ENCODE data around the gene BMERB1.
"Not testable (repeated sequence)": the region's sequence is repeated elsewhere in the genome, so short reads cannot be mapped to it uniquely, and the experiment has no call there.

Gene BMERB1

DNA sequence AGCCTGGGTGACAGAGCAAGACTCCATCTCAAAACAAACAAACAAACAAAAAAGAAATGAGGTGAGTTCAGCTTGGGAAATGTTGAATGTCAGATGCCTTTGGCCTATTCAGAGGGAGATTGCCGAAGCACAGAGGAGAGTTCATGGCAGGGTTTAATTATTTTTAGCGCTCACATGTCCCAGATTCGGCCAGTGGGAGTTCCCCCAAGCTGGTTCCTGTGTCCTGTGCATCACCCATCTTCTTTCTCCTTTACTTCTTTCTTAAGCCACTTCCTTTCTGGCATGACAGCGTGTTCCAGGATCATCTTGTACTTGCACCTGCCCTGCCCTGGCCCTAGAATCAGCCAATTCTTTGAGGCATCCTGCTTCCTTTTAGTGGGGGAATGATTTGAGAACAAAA, 29.6 kb upstream of the BMERB1 start:
- DNase-seq (ENCODE audit: low read depth in 1 of 2, low spot score in 1 of 2) = peak in 1 of 2 experiments; percentile 33
- in situ Hi-C loops (cut with HindIII; ENCODE audit: low pct_unique_long_range_greater_than_20kb, low sequenced_read_pairs) = no loop called here

DNA sequence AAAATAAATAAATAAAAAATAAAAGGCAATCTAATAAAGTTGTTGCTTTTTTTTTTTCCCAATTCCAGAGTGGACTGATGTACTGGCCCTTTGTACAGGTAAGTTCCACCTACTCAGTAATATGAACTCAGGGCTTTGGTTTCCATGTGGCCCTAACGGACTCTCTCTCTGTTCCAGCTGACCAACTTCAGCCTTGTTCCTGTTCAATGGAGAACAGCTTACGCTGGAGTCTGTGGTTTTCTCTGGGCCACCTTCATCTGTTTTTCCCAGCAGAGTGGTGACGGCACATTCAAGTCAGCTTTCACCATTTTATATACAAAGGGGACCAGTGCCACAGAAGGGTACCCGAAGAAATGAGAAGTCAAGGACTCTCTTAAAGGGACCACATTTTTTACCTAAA, 26.6 kb upstream of the BMERB1 start:
- DNase-seq (ENCODE audit: low read depth in 1 of 2, low spot score in 1 of 2); in situ Hi-C loops (cut with HindIII; ENCODE audit: low pct_unique_long_range_greater_than_20kb, low sequenced_read_pairs): not testable (repeated sequence)

More for the DNA sequence above, 29.6 kb upstream of the BMERB1 start:
- no peak for TF ChIP-seq JUND (IDR thresholded peaks at IDR 0.05; ENCODE audit: low read depth)

- DNase-seq (ENCODE audit: low read depth in 1 of 2, low spot score in 1 of 2); in situ Hi-C loops (cut with HindIII; ENCODE audit: low pct_unique_long_range_greater_than_20kb, low sequenced_read_pairs): not testable (repeated sequence)
These were observed 24.9 kb upstream of the BMERB1 start for GRCh38 chr16:15409476-15409875.

GRCh38 chr16:15415511-15415985, 18.8 kb upstream of the BMERB1 start:
- no peak for DNase-seq (ENCODE audit: low read depth in 1 of 2, low spot score in 1 of 2)
- TF ChIP-seq JUND (IDR thresholded peaks at IDR 0.05; ENCODE audit: low read depth) = no peak
- in situ Hi-C loops (cut with HindIII; ENCODE audit: low pct_unique_long_range_greater_than_20kb, low sequenced_read_pairs) = no loop called here

DNA sequence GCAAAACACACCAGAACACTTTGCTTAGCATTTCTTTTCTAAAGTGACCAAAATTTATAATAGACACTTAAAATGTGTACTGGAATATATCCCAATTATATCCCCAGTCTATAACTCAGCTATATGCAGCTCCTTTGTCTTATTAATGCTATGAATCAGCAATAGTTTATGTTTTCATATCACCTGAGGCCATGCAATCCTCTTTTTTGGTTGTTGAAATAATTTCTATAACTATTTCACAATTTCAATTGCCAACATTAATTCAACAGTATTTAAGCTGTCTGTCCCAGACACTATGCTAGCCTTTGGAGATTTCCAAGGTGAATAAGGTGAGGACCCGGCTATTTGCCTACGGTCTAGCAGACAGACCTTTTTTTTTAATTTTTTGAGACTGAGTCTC, 17.2 kb upstream of the BMERB1 start:
- no peak for TF ChIP-seq JUND (IDR thresholded peaks at IDR 0.05; ENCODE audit: low read depth)
- in situ Hi-C loops (cut with HindIII; ENCODE audit: low pct_unique_long_range_greater_than_20kb, low sequenced_read_pairs) = no loop called here

GRCh38 chr16:15418206-15418605, 16.2 kb upstream of the BMERB1 start:
- no peak for TF ChIP-seq JUND (IDR thresholded peaks at IDR 0.05; ENCODE audit: low read depth)
- in situ Hi-C loops (cut with HindIII; ENCODE audit: low pct_unique_long_range_greater_than_20kb, low sequenced_read_pairs) = no loop called here
- no peak for DNase-seq (ENCODE audit: low read depth in 1 of 2, low spot score in 1 of 2)

More for the DNA sequence above, 17.2 kb upstream of the BMERB1 start:
- no peak for DNase-seq (ENCODE audit: low read depth in 1 of 2, low spot score in 1 of 2)

- in situ Hi-C loops (cut with HindIII; ENCODE audit: low pct_unique_long_range_greater_than_20kb, low sequenced_read_pairs); DNase-seq (ENCODE audit: low read depth in 1 of 2, low spot score in 1 of 2): not testable (repeated sequence)
These were observed 12.7 kb upstream of the BMERB1 start for GRCh38 chr16:15421696-15422095.

GRCh38 chr16:15422222-15422621, 12.2 kb upstream of the BMERB1 start:
- DNase-seq (ENCODE audit: low read depth in 1 of 2, low spot score in 1 of 2) = no peak
- no peak for TF ChIP-seq JUND (IDR thresholded peaks at IDR 0.05; ENCODE audit: low read depth)
- in situ Hi-C loops (cut with HindIII; ENCODE audit: low pct_unique_long_range_greater_than_20kb, low sequenced_read_pairs) = no loop called here

DNA sequence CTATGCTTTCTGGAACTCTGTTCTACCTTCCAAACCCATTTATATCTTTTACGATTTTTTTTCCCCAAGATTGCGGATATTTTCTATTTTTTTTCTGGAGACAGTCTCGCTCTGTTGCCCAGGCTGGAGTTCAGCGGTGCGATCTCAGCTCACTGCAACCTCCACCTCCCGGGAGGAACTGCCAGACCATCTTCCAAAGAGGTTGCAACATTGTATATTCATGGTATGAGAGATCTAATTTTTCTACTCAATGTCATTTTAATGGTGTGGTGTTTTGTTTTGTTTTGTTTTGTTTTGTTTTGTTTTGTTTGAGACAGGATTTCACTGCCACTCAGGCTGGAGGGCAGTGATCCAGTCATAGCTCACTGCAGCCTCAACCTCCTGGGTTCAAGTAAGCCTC, 8.5 kb upstream of the BMERB1 start:
- in situ Hi-C loops (cut with HindIII; ENCODE audit: low pct_unique_long_range_greater_than_20kb, low sequenced_read_pairs) = no loop called here
- TF ChIP-seq JUND (IDR thresholded peaks at IDR 0.05; ENCODE audit: low read depth) = no peak
- DNase-seq (ENCODE audit: low read depth in 1 of 2, low spot score in 1 of 2) = no peak

GRCh38 chr16:15426796-15427195, 7.6 kb upstream of the BMERB1 start:
- no peak for DNase-seq (ENCODE audit: low read depth in 1 of 2, low spot score in 1 of 2)
- no peak for TF ChIP-seq JUND (IDR thresholded peaks at IDR 0.05; ENCODE audit: low read depth)
- in situ Hi-C loops (cut with HindIII; ENCODE audit: low pct_unique_long_range_greater_than_20kb, low sequenced_read_pairs) = no loop called here

DNA sequence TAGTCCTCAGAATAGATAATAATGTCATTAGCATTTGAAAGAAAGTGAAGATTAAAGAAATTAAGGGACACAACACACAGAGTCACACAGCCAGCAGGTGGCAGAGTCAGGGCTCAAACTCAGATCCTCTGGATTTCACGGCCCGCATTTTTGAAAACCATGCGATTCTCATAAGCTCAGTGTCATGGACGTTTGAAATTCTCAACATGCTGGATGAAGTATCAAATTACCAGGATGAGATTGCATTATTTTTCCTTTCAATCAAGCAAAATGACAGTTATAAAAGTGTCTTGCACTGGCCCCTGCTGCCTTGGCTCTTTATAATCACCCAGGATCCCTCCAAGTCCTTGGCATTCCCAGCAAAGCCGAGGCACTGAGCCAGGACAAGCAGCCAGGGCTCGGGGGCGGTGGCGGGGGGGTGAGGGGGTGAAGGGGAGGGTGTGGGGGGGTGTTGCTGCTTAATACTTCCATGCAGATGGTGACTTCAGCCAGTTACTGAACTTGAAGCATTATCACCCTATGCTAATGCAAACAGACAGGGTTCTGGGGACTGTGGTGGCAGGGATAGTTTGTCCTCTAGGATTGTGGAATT, 6.6 kb upstream of the BMERB1 start:
- peak; percentile 37 to 71 for DNase-seq (ENCODE audit: low read depth in 1 of 2, low spot score in 1 of 2)
- in situ Hi-C loops (cut with HindIII; ENCODE audit: low pct_unique_long_range_greater_than_20kb, low sequenced_read_pairs) = no loop called here
- TF ChIP-seq JUND (IDR thresholded peaks at IDR 0.05; ENCODE audit: low read depth) = no peak

GRCh38 chr16:15430884-15431283, 3.5 kb upstream of the BMERB1 start:
- in situ Hi-C loops (cut with HindIII; ENCODE audit: low pct_unique_long_range_greater_than_20kb, low sequenced_read_pairs) = not testable (repeated sequence)

DNA sequence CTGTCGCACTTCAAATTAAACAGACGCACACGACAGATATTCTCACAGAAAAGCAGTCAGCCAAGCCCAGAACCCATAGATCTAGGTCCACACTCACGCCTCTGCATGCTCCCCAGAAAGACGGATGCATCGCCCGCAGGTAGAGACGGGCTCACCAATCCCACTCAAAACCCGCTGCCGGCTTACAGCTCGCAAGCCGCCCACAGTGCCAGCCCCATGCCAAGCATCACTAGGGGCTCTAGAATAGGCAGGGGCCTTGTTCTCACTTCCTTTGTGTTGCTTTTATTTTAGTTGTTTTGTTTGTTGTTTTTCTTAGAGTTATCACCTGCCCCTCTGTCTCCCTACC, 336 bp upstream of the BMERB1 start:
- TF ChIP-seq JUND (IDR thresholded peaks at IDR 0.05; ENCODE audit: low read depth) = no peak
- no peak for DNase-seq (ENCODE audit: low read depth in 1 of 2, low spot score in 1 of 2)
- in situ Hi-C loops (cut with HindIII; ENCODE audit: low pct_unique_long_range_greater_than_20kb, low sequenced_read_pairs) = no loop called here

More at GRCh38 chr16:15430884-15431283, 3.5 kb upstream of the BMERB1 start:
- DNase-seq (ENCODE audit: low read depth in 1 of 2, low spot score in 1 of 2) = not testable (repeated sequence)

DNA sequence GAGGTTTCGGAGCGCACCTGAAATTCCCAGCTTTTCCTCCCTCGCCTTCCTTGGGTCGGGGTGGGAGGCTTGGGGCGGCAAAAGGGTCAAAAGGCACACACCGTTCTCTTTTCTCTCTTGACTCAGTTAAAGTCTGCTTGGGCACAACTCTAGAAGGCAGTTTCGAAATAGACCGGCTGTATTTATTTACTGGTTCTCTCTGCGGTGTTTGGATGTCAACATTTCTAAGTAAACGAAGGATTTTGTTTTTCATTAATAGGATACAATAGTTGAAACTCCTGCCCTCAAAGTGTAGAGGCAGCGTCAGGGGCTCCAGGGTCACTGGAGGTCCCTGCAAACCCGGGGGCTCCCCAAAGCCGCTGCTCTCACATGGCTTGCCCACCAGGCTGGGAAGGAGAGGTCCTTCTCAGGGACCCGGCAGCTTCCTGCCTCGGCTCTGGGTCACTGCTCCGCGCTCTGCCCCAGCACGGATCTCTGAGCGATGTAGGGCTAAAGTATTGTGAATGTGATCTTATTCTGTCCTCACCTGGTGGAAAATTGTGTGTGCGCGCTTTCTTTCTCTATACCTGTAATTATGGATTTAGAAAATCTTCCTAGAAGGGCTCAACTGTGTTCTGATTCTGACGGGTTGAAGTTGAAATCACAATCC, 952 bp downstream of the BMERB1 start:
- TF ChIP-seq JUND (IDR thresholded peaks at IDR 0.05; ENCODE audit: low read depth) = no peak
- in situ Hi-C loops (cut with HindIII; ENCODE audit: low pct_unique_long_range_greater_than_20kb, low sequenced_read_pairs) = no loop called here
- peak in 1 of 2 experiments; percentile 22 for DNase-seq (ENCODE audit: low read depth in 1 of 2, low spot score in 1 of 2)

Measured in T47D (cell line).